Measurements from ENCODE around the gene RAB11FIP3.

The RAB11FIP3 gene

DNA sequence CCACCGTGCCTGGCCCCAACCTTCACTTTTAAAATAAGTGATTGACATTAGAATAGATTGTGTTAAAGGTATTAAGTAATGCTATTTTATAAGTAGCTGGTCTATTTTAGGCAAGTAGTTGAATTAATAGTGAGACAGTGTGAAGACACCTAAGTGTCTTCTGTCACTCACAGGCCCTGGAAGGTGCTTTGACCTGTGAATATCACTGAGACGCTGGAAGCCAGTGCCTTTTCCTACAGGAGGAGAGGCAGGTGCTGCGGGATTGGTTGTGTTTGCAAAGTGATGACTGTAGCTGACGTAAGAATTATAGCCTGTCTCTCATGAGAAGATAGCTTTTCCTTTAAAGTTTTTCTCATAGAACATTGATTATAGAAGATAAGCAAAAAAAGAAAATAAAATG is 45.0 kb downstream of the RAB11FIP3 start:
- DNase-seq, result no peak
- Histone ChIP-seq H3K27me3 (ENCODE audit: insufficient read depth, low read depth, severe bottlenecking) (no peaks in the 10 kb centered on the region), H3K4me3 (ENCODE audit: low read depth, low read length) (no peak overlapping the region), H3K36me3 (peaks cover 17% of the 10 kb centered on the region), H3K9me3 (ENCODE audit: severe bottlenecking) (no peaks in the 10 kb centered on the region), H3K27ac (no peak overlapping the region)
- TF ChIP-seq, protein P1, sequence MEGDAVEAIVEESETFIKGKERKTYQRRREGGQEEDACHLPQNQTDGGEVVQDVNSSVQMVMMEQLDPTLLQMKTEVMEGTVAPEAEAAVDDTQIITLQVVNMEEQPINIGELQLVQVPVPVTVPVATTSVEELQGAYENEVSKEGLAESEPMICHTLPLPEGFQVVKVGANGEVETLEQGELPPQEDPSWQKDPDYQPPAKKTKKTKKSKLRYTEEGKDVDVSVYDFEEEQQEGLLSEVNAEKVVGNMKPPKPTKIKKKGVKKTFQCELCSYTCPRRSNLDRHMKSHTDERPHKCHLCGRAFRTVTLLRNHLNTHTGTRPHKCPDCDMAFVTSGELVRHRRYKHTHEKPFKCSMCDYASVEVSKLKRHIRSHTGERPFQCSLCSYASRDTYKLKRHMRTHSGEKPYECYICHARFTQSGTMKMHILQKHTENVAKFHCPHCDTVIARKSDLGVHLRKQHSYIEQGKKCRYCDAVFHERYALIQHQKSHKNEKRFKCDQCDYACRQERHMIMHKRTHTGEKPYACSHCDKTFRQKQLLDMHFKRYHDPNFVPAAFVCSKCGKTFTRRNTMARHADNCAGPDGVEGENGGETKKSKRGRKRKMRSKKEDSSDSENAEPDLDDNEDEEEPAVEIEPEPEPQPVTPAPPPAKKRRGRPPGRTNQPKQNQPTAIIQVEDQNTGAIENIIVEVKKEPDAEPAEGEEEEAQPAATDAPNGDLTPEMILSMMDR (IDR thresholded peaks at IDR 0.05; ENCODE audit: low read depth, low read length), result no peak

DNA sequence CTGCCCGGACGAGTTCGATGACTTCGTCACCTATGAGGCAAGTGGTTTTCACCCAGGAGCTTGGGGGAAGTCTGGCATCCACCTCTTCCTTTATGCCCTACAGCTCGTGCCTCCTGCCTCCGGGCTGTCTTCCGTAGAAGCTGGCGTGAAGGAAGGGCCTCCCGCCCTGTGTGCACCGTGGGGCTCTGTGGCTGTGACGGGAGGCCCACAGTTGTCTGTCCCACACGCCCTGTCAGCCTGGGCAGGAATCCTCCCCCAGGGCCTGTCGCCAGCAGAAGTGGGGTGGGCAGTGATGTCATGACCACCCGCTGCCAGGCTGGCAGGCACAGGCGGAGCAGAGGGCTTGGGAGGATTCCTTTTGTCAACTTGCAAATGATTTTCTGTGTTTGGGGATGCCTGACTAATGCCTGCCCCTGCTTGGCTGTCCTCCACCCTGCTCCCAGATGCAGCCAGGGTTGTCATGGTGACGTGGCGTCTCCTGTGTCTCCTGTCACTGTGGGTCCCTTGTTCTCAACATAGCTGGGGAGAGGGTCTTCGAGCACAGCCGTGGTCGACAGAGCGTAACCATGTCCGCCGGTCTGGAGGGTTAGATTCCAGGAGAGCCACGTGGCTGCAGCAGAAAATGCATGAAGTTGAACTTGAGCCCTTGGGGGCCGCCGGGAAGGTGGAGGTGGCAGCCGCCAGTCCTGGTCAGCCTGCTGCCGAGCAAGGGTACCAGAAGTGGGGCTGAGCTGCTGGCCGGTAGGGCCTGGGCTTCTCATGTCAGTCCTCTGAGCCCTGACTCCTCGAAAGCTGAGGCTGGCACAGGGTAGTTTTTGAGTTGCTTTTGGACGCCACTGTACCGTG is 46.1 kb downstream of the RAB11FIP3 start:
- Histone ChIP-seq H3K9me3 (ENCODE audit: severe bottlenecking) (no peaks in the 10 kb centered on the region), H3K27me3 (ENCODE audit: insufficient read depth, low read depth, severe bottlenecking) (no peaks in the 10 kb centered on the region), H3K27ac (no peak overlapping the region), H3K4me3 (ENCODE audit: low read depth, low read length) (no peak overlapping the region), H3K36me3 (peaks cover 17% of the 10 kb centered on the region)
- TF ChIP-seq, protein P1 (IDR thresholded peaks at IDR 0.05; ENCODE audit: low read depth, low read length), result no peak
- no peak for DNase-seq

DNA sequence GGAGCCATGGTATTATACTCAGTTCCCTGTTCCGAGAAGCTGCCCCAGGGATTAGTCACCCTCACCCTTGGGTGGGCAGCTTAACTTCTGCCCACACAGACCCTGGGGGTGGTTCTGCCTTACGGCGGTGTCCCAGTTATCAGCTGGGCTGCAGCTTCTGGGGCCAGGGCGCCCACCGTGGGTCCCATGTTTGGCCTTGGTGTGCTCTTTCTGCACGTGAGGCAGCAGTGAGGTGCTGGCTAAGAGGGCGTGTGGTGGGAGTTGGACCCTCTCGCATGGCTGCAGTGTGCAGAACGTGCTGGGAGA is 46.7 kb downstream of the RAB11FIP3 start:
- Histone ChIP-seq H3K27ac (no peak overlapping the region), H3K4me3 (ENCODE audit: low read depth, low read length) (no peak overlapping the region), H3K9me3 (ENCODE audit: severe bottlenecking) (no peaks in the 10 kb centered on the region), H3K27me3 (ENCODE audit: insufficient read depth, low read depth, severe bottlenecking) (no peaks in the 10 kb centered on the region), H3K36me3 (peaks cover 17% of the 10 kb centered on the region)
- TF ChIP-seq, protein P1 (IDR thresholded peaks at IDR 0.05; ENCODE audit: low read depth, low read length), result no peak
- DNase-seq, result no peak

DNA sequence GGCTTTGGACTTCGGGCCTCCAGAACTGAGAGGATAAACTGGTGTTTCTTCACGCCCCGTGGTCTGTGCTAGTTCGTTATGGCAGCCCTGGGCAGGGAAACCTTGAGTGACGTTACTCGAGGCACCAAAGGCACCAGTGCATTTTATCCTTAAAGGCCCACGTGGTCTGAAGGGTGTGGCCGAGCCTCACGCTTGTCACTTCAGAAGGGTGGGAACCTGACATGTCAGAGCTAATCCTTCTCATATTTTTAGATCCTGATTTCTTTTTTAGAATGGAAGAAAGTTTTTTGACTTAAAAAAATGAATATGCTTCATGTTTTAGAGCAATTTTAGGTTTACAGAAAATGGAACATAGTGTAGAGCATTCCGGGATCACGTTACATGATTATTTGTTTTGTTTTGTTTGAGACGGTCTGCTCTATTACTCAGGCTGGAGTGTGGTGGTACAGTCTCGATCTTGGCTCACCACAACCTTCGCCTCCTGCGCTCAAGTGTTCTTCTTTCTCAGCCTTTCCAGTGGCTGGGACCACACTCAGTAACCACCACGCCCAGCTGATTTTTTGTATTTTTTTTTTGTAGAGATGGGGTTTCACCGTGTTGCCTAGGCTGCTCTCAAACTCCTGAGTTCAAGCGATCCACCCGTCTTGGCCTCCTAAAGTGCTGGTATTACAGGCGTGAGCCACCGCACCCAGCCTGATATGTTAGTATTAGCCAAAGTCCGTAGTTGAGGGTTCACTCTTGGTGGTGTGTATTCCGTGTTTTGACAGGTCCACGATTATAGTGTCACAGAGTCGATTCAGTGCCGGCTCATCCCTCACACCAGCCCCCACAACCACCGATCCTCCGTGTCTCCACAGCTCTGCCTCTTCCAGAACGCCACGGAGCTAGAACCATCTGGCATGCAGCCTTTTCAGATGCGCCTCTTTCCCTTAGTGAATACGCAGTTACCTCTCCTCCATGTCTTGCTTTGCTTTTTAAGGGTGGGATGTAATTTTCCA is 47.9 kb downstream of the RAB11FIP3 start:
- DNase-seq, result no peak
- Histone ChIP-seq H3K27me3 (ENCODE audit: insufficient read depth, low read depth, severe bottlenecking) (no peaks in the 10 kb centered on the region), H3K27ac (no peak overlapping the region), H3K4me3 (ENCODE audit: low read depth, low read length) (no peak overlapping the region), H3K36me3 (peaks cover 17% of the 10 kb centered on the region), H3K9me3 (ENCODE audit: severe bottlenecking) (no peaks in the 10 kb centered on the region)
- TF ChIP-seq, protein P1 (IDR thresholded peaks at IDR 0.05; ENCODE audit: low read depth, low read length), result no peak

DNA sequence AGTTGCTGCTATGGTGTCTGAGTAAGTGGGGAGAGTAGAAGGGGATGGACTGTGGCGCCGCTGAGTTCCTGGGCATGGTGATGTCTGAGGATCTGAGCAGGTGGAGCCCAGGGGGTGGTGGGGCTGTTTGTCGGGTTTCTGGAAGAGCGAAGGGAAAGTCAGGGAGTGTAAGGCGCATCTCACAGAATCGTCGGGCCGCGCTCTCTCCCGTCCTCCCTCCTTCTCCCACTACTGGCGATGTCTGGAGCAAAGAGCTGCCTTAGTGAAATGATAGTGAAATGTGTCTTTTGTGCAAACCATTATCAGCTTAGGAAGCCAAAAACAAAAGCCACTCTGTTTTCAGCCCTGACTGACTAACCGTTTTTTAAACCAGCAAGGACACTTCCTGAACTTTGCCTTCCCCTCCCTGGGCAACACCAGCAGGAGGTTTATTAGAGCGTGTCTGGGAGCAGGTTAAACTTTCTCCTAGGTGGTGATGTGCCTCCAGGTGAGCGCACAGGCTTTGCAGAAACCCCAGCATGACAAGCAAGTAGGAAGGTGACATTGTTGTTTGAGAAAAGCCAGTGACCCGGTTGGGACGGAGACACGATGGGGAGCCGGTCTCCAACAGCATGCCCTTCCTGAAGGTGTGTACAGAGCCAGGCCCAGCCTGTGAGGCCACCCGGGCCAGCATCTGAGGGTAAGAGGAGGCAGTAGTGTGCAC is 49.1 kb downstream of the RAB11FIP3 start:
- Histone ChIP-seq H3K27ac (no peak overlapping the region), H3K27me3 (ENCODE audit: insufficient read depth, low read depth, severe bottlenecking) (no peaks in the 10 kb centered on the region), H3K36me3 (peaks cover 17% of the 10 kb centered on the region), H3K9me3 (ENCODE audit: severe bottlenecking) (no peaks in the 10 kb centered on the region), H3K4me3 (ENCODE audit: low read depth, low read length) (no peak overlapping the region)
- no peak for DNase-seq
- TF ChIP-seq, protein P1 (IDR thresholded peaks at IDR 0.05; ENCODE audit: low read depth, low read length), result no peak
